Liver (tissue), 9 donors: ENCODE results near the gene OGT. TPM values are rescaled to one million over a fixed set of nuclear protein-coding genes. Genes with fewer than 3 reads are reported as not detected.

Experiments
- DNase-seq: peaks from one replicate; pipeline ENCODE4 v3.0.0-alpha.2; 2017; ENCODE audit warnings: low spot score
- H3K27ac ChIP-seq, 2 donors: one replicate each; pipeline ENCODE4 v1.7.0; 2013; ENCODE audit warnings: inconsistent platforms in 2 of 2, low read length in 2 of 2, control low read depth in 1 of 2, low read depth in 1 of 2, mild to moderate bottlenecking in 1 of 2
- H3K27me3 ChIP-seq, 4 donors: one replicate each; pipeline versions ENCODE4 v1.6.1 to v1.7.0; 2013; ENCODE audit warnings: low read length in 3 of 4, inconsistent platforms in 1 of 4, mild to moderate bottlenecking in 1 of 4, moderate library complexity in 1 of 4; ENCODE audit not compliant: control insufficient read depth in 4 of 4, insufficient read depth in 4 of 4
- H3K36me3 ChIP-seq, 4 donors: one replicate each; pipeline versions ENCODE4 v1.6.1 to v1.7.0; 2013; ENCODE audit warnings: low read length in 3 of 4, mild to moderate bottlenecking in 3 of 4, low read depth in 1 of 4, moderate library complexity in 1 of 4; ENCODE audit not compliant: control insufficient read depth in 4 of 4, insufficient read depth in 3 of 4
- H3K4me1 ChIP-seq, 4 donors: one replicate each; pipeline versions ENCODE4 v1.6.1 to v1.7.0; 2013; ENCODE audit warnings: low read length in 3 of 4, mild to moderate bottlenecking in 3 of 4, moderate library complexity in 1 of 4; ENCODE audit not compliant: control insufficient read depth in 4 of 4, insufficient read depth in 4 of 4
- H3K4me3 ChIP-seq, 3 donors: one replicate each; pipeline versions ENCODE4 v1.6.1 to v1.7.0; 2013; ENCODE audit warnings: low read length in 3 of 3, control low read depth in 1 of 3, low read depth in 1 of 3, mild to moderate bottlenecking in 1 of 3
- H3K9ac ChIP-seq, 2 donors: one replicate each; pipeline ENCODE4 v1.7.0; 2013; ENCODE audit warnings: low read length in 2 of 2, mild to moderate bottlenecking in 2 of 2, moderate library complexity in 2 of 2, control low read depth in 1 of 2, low read depth in 1 of 2
- H3K9me3 ChIP-seq, 4 donors: one replicate each; pipeline versions ENCODE4 v1.6.1 to v1.7.0; 2013; ENCODE audit warnings: low read length in 3 of 4; ENCODE audit not compliant: control insufficient read depth in 4 of 4
- EGR1 ChIP-seq, 2 donors: IDR thresholded peaks; 2 replicates each; pipeline ENCODE4 v1.6.1; 2016 to 2018; ENCODE audit warnings: antibody characterized with exemption in 2 of 2, low read depth in 2 of 2
- FOXA1 ChIP-seq: IDR thresholded peaks from 2 replicates; pipeline ENCODE4 v1.6.1; 2016; ENCODE audit warnings: antibody characterized with exemption
- FOXA2 ChIP-seq: IDR thresholded peaks from 2 replicates; pipeline ENCODE4 v1.6.1; 2016; ENCODE audit warnings: antibody characterized with exemption
- NR2F2 ChIP-seq: IDR thresholded peaks from 2 replicates; pipeline ENCODE4 v1.6.1; 2016; ENCODE audit warnings: antibody characterized with exemption
- RAD21 ChIP-seq, 2 donors: IDR thresholded peaks; 2 replicates each; pipeline ENCODE4 v1.6.1; 2016; ENCODE audit warnings: antibody characterized with exemption in 2 of 2, mild to moderate bottlenecking in 2 of 2
- REST ChIP-seq: IDR thresholded peaks from 2 replicates; pipeline ENCODE4 v1.6.1; 2016; ENCODE audit warnings: antibody characterized with exemption, mild to moderate bottlenecking
- RXRA ChIP-seq, 2 donors: IDR thresholded peaks; 2 replicates each; pipeline ENCODE4 v1.6.1; 2017 to 2018; ENCODE audit warnings: antibody characterized with exemption in 2 of 2, mild to moderate bottlenecking in 1 of 2
- TAF1 ChIP-seq: conservative IDR thresholded peaks from 2 replicates; pipeline ENCODE4 v1.6.1; 2016; ENCODE audit warnings: antibody characterized with exemption, mild to moderate bottlenecking
- YY1 ChIP-seq: IDR thresholded peaks from 2 replicates; pipeline ENCODE4 v1.6.1; 2016; ENCODE audit warnings: antibody characterized with exemption, mild to moderate bottlenecking
- WGBS: extraction: QIAGEN DNeasy Blood & Tissue Kit; methylation state at CpG from one replicate; pipeline ENCODE4 v1.1.7; 2013; 5-methylcytosine and 5-hydroxymethylcytosine counted together
- polyA plus RNA-seq, 2 donors: library from polyadenylated mRNA; stranded (reverse) in 1 of 2; unstranded in 1 of 2; fragments of 200-250 nt in 1 of 2; fragments of >200 nt in 1 of 2; fragmentation: Nextera tagmentation in 1 of 2; extraction: Ambion mirVana in 1 of 2; gene quantifications; one replicate each; pipeline versions ENCODE4 v1.2.1 to v1.2.3, GENCODE V29; 2013 to 2015
- total RNA-seq, 2 donors: library from RNA; depleted of rRNA; stranded (reverse); fragments of >200 nt; gene quantifications; one replicate each; pipeline ENCODE4 v1.2.3, GENCODE V29; 2014
- TF ChIP-seq, protein P1 (sequence below): IDR thresholded peaks from 2 replicates; pipeline ENCODE4 v1.6.1; 2016; ENCODE audit warnings: antibody characterized with exemption
- TF ChIP-seq, protein P2 (sequence below): IDR thresholded peaks from 2 replicates; pipeline ENCODE4 v1.6.1; 2016; ENCODE audit warnings: antibody characterized with exemption
- donor health status: healthy.
- donor health status: healthy.
- donor health status: healthy.
- donor health status: healthy.
- donor health status: healthy.

OGT gene
- total and polyA plus RNA-seq, 4 donors = 10.8 to 72.7 (median 47.3) TPM

DNA sequence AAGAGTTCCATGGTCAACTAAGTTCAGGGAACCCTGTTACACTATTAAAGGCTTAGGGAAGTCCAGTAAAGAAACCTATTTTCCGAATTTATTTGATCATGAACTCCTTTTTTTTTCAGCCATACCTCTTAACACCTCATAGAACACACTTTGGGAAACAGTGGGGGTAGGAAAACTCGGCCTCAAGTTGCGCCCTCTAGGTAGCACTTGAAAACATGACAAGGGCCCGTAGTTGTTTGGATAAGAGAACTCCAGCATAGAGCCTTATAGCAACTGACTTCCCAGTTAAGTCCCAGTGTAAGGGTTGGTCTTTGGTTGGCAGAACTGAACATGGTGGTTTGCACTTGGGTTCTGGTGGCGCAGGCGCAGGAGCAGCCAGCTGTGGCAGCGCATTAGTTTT, 14.4 kb downstream of the OGT start:
- Histone ChIP-seq H3K27ac (no peak overlapping the region), H3K9ac (no peak overlapping the region), H3K4me3 (no peak overlapping the region), H3K27me3 (no peaks in the 10 kb centered on the region), H3K4me1 (peaks cover 0 to 2% (median 0%) of the 10 kb centered on the region in 4 donors), H3K36me3 (peaks cover 2 to 26% (median 20%) of the 10 kb centered on the region in 4 donors), H3K9me3 (no peaks in the 10 kb centered on the region)
- DNase-seq = no peak
- WGBS = 96% methylated on average over 7 of the region's 7 CpGs
- no peak for TF ChIP-seq FOXA2
- TF ChIP-seq TAF1 = no peak
- no peak for TF ChIP-seq RAD21 (IDR thresholded peaks at IDR 0.05)
- TF ChIP-seq FOXA1 = no peak
- TF ChIP-seq YY1 = no peak
- no peak for TF ChIP-seq EGR1 (IDR thresholded peaks at IDR 0.05; ENCODE audit: low read depth in 2 of 2)
- TF ChIP-seq REST = no peak
- TF ChIP-seq NR2F2 = no peak
- TF ChIP-seq, protein P1, sequence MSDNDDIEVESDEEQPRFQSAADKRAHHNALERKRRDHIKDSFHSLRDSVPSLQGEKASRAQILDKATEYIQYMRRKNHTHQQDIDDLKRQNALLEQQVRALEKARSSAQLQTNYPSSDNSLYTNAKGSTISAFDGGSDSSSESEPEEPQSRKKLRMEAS = no peak
- TF ChIP-seq, protein P2, sequence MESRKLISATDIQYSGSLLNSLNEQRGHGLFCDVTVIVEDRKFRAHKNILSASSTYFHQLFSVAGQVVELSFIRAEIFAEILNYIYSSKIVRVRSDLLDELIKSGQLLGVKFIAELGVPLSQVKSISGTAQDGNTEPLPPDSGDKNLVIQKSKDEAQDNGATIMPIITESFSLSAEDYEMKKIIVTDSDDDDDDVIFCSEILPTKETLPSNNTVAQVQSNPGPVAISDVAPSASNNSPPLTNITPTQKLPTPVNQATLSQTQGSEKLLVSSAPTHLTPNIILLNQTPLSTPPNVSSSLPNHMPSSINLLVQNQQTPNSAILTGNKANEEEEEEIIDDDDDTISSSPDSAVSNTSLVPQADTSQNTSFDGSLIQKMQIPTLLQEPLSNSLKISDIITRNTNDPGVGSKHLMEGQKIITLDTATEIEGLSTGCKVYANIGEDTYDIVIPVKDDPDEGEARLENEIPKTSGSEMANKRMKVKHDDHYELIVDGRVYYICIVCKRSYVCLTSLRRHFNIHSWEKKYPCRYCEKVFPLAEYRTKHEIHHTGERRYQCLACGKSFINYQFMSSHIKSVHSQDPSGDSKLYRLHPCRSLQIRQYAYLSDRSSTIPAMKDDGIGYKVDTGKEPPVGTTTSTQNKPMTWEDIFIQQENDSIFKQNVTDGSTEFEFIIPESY = no peak

DNA sequence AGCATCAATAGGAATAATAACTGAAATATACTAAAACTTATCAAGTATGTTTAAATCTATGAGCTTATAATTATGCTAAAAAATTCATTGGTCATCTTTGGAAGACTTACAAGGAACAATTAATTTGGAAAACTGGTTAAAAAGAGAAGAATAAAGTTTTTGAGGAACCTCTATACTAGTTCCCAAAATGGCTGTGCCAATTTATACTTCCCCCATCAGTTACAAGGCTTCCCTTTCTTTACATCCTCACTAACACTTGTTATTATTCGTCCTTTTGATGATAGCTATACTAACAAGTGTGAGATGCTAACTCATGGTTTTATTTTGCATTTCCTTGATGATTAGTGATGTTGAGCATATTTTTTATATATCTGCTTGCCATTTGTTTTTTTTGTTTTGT, 17.1 kb downstream of the OGT start:
- no peak overlapping the region for H3K9ac ChIP-seq
- H3K27me3 ChIP-seq = no peaks in the 10 kb centered on the region
- H3K27ac ChIP-seq = no peak overlapping the region
- 74% methylated on average over 1 of the region's 1 CpG for WGBS
- no peak for DNase-seq
- H3K36me3 ChIP-seq = peaks cover 2 to 21% (median 20%) of the 10 kb centered on the region in 4 donors
- TF ChIP-seq, protein P2 = no peak
- no peak for TF ChIP-seq FOXA2
- TF ChIP-seq YY1 = no peak
- TF ChIP-seq RXRA (IDR thresholded peaks at IDR 0.05) = no peak
- TF ChIP-seq TAF1 = no peak
- no peak for TF ChIP-seq REST
- no peak overlapping the region for H3K4me3 ChIP-seq
- no peaks in the 10 kb centered on the region for H3K9me3 ChIP-seq
- H3K4me1 ChIP-seq = no peaks in the 10 kb centered on the region
